Thoracic aorta (tissue), 2 donors: ENCODE measurements around the gene PTPRJ. TPM values are rescaled to one million over a fixed set of nuclear protein-coding genes. Genes with fewer than 3 reads are reported as not detected.
A peak's percentile ranks its signal among the peaks of the same experiment; 100 is the strongest.

Experiments
- ATAC-seq: fragments of 150-250 bp; one replicate; pipeline ENCODE4 v1.8.0; 2017; ENCODE audit warnings: low read depth; ENCODE audit not compliant: insufficient number of reproducible peaks, low FRiP score
- DNase-seq: peaks from one replicate; pipeline ENCODE4 v3.0.0-alpha.2; 2020; ENCODE audit warnings: low spot score
- H3K27ac ChIP-seq, 2 donors: fragments of 200-600 bp; sonication (generic); 1 replicate in 1 of 2; 2 replicates in 1 of 2; pipeline ENCODE4 v1.5.1; 2016; ENCODE audit warnings: mild to moderate bottlenecking in 2 of 2, moderate library complexity in 2 of 2
- H3K27me3 ChIP-seq: fragments of 200-600 bp; sonication (generic); replicated peaks from 2 replicates; pipeline ENCODE4 v1.6.0; 2016; ENCODE audit warnings: mild to moderate bottlenecking; ENCODE audit not compliant: insufficient read depth
- H3K36me3 ChIP-seq: fragments of 200-600 bp; sonication (generic); one replicate; pipeline ENCODE4 v1.5.1; 2016
- H3K4me1 ChIP-seq, 2 donors: fragments of 200-600 bp; sonication (generic); 1 replicate in 1 of 2; 2 replicates in 1 of 2; pipeline versions ENCODE4 v1.5.1 to v1.6.0; 2016; ENCODE audit warnings: low read depth in 2 of 2, mild to moderate bottlenecking in 1 of 2; ENCODE audit not compliant: control insufficient read depth in 1 of 2
- H3K4me3 ChIP-seq: fragments of 200-600 bp; sonication (generic); 2 replicates; pipeline ENCODE4 v1.5.1; 2016; ENCODE audit warnings: mild to moderate bottlenecking
- H3K9me3 ChIP-seq: fragments of 200-600 bp; sonication (generic); 2 replicates; pipeline ENCODE4 v1.5.1; 2016
- CTCF ChIP-seq: fragments of 200-600 bp; sonication (generic); IDR thresholded peaks from one replicate; pipeline ENCODE4 v1.5.1; 2019; ENCODE audit warnings: antibody characterized with exemption
- total RNA-seq, 2 donors: library from RNA; depleted of rRNA; stranded (reverse); fragments of >200 nt; gene quantifications; one replicate each; pipeline versions ENCODE4 v1.1.0 to v1.2.3, GENCODE V29; 2016

PTPRJ gene
- total RNA-seq, 2 donors from 2014 or later, result 20.4 to 20.9 TPM

GRCh38 chr11:47977623-47978022 lies 2.7 kb upstream of the PTPRJ start:
- ATAC-seq, result no peak

GRCh38 chr11:47979378-47980087 lies 826 bp upstream of the PTPRJ start:
- ATAC-seq (no peak), DNase-seq (no peak)
- H3K4me3 ChIP-seq, result peak overlapping the region; percentile 80
- peak overlapping the region; percentile 75 to 86 for H3K27ac ChIP-seq
- no peaks in the 10 kb centered on the region for H3K36me3 ChIP-seq
- TF ChIP-seq CTCF, result no peak
- no peaks in the 10 kb centered on the region for H3K9me3 ChIP-seq
- H3K4me1 ChIP-seq, result peaks cover 17 to 21% of the 10 kb centered on the region in 2 donors
- H3K27me3 ChIP-seq, result no peaks in the 10 kb centered on the region

More at GRCh38 chr11:47977623-47978022, 2.7 kb upstream of the PTPRJ start:
- Histone ChIP-seq H3K9me3 (no peaks in the 10 kb centered on the region), H3K27me3 (no peaks in the 10 kb centered on the region), H3K4me1 (peaks cover 23 to 35% of the 10 kb centered on the region in 2 donors), H3K4me3 (no peak overlapping the region), H3K36me3 (no peaks in the 10 kb centered on the region), H3K27ac (no peak overlapping the region)
- no peak for TF ChIP-seq CTCF
- no peak for DNase-seq

GRCh38 chr11:47980907-47981621 lies 705 bp downstream of the PTPRJ start:
- no peaks in the 10 kb centered on the region for H3K36me3 ChIP-seq
- DNase-seq, result no peak
- TF ChIP-seq CTCF, result peak; percentile 29
- ATAC-seq, result no peak
- H3K4me3 ChIP-seq, result peak overlapping the region; percentile 80
- peaks cover 7 to 10% of the 10 kb centered on the region in 2 donors for H3K4me1 ChIP-seq
- peak overlapping the region; percentile 45 to 75 for H3K27ac ChIP-seq
- H3K27me3 ChIP-seq, result no peaks in the 10 kb centered on the region
- H3K9me3 ChIP-seq, result no peaks in the 10 kb centered on the region

- Histone ChIP-seq H3K36me3 (no peaks in the 10 kb centered on the region), H3K4me1 (peaks cover 7 to 10% of the 10 kb centered on the region in 2 donors), H3K4me3 (peak overlapping the region; percentile 80), H3K27me3 (no peaks in the 10 kb centered on the region), H3K27ac (peak overlapping the region in 1 of 2 donors; percentile 7), H3K9me3 (no peaks in the 10 kb centered on the region)
- DNase-seq, result no peak
- ATAC-seq, result no peak
- TF ChIP-seq CTCF, result no peak
These were observed 1.5 kb downstream of the PTPRJ start for GRCh38 chr11:47981667-47982404.

GRCh38 chr11:47982616-47983015 lies 2.3 kb downstream of the PTPRJ start:
- H3K27ac ChIP-seq, result no peak overlapping the region
- ATAC-seq, result no peak

More at GRCh38 chr11:47982616-47983015, 2.3 kb downstream of the PTPRJ start:
- H3K36me3 ChIP-seq, result no peaks in the 10 kb centered on the region
- H3K4me3 ChIP-seq, result peak overlapping the region; percentile 5
- no peak for DNase-seq
- H3K4me1 ChIP-seq, result peaks cover 7 to 10% of the 10 kb centered on the region in 2 donors
- no peaks in the 10 kb centered on the region for H3K9me3 ChIP-seq
- TF ChIP-seq CTCF, result no peak
- no peaks in the 10 kb centered on the region for H3K27me3 ChIP-seq
